LoVo (cell line): ENCODE measurements around the gene TCF7L2.

ENCODE experiments used
- DNase-seq: peaks from one replicate; pipeline ENCODE4 v3.0.0-alpha.2; 2016; ENCODE audit warnings: low spot score

Gene TCF7L2

GRCh38 chr10:112966194-112966855 lies 16.3 kb downstream of the TCF7L2 start:
- DNase-seq: no peak

GRCh38 chr10:112967200-112967599 lies 17.2 kb downstream of the TCF7L2 start:
- DNase-seq: no peak

- no peak for DNase-seq
Measured at GRCh38 chr10:112969131-112969530, 19.1 kb downstream of the TCF7L2 start.

GRCh38 chr10:112969542-112969941 lies 19.5 kb downstream of the TCF7L2 start:
- DNase-seq: no peak

- DNase-seq: no peak
Measured at GRCh38 chr10:112970021-112970420, 20.0 kb downstream of the TCF7L2 start.

GRCh38 chr10:112972606-112973005 lies 22.6 kb downstream of the TCF7L2 start:
- no peak for DNase-seq

GRCh38 chr10:112973046-112973445 lies 23.0 kb downstream of the TCF7L2 start:
- no peak for DNase-seq

- DNase-seq: no peak
Measured at GRCh38 chr10:112973805-112974204, 23.8 kb downstream of the TCF7L2 start.

GRCh38 chr10:112977426-112977898 lies 27.4 kb downstream of the TCF7L2 start:
- DNase-seq: no peak

- DNase-seq: no peak
Measured at GRCh38 chr10:112979927-112980326, 29.9 kb downstream of the TCF7L2 start.

GRCh38 chr10:112980937-112981336 lies 30.9 kb downstream of the TCF7L2 start:
- no peak for DNase-seq

- DNase-seq: no peak
Measured at GRCh38 chr10:112981553-112981952, 31.5 kb downstream of the TCF7L2 start.

- DNase-seq: no peak
Measured at GRCh38 chr10:112983444-112984056, 33.5 kb downstream of the TCF7L2 start.

GRCh38 chr10:112984756-112985155 lies 34.7 kb downstream of the TCF7L2 start:
- DNase-seq: no peak

- no peak for DNase-seq
Measured at GRCh38 chr10:112985690-112986543, 35.9 kb downstream of the TCF7L2 start.

- no peak for DNase-seq
Measured at GRCh38 chr10:112986544-112987190, 36.6 kb downstream of the TCF7L2 start.

GRCh38 chr10:112988839-112989406 lies 38.9 kb downstream of the TCF7L2 start:
- no peak for DNase-seq

- no peak for DNase-seq
Measured at GRCh38 chr10:112989826-112990225, 39.8 kb downstream of the TCF7L2 start.

- DNase-seq: no peak
Measured at GRCh38 chr10:112990271-112990670, 40.2 kb downstream of the TCF7L2 start.

- DNase-seq: no peak
Measured at GRCh38 chr10:112991888-112992491, 41.9 kb downstream of the TCF7L2 start.

- DNase-seq: no peak
Measured at GRCh38 chr10:112996462-112996861, 46.4 kb downstream of the TCF7L2 start.

- DNase-seq: no peak
Measured at GRCh38 chr10:112999102-112999501, 49.1 kb downstream of the TCF7L2 start.
